Mesendoderm (in vitro differentiated cells): ENCODE measurements around the gene KCNQ1. TPM values are rescaled to one million over a fixed set of nuclear protein-coding genes. Genes with fewer than 3 reads are reported as not detected.

Experiments
- DNase-seq: peaks from one replicate; pipeline ENCODE4 v3.0.0; 2013
- H2AK5ac ChIP-seq: 2 replicates; pipeline ENCODE4 v1.6.1; 2013; ENCODE audit warnings: low read length, inconsistent platforms
- H2BK120ac ChIP-seq: 2 replicates; pipeline ENCODE4 v1.6.1; 2013; ENCODE audit warnings: low read depth, mild to moderate bottlenecking, low read length, moderate library complexity, mixed read lengths
- H2BK15ac ChIP-seq: replicated peaks from 2 replicates; pipeline ENCODE4 v1.6.1; 2013; ENCODE audit warnings: low read depth, mild to moderate bottlenecking, moderate library complexity
- H2BK5ac ChIP-seq: 2 replicates; pipeline ENCODE4 v1.6.1; 2013; ENCODE audit warnings: low read length, inconsistent platforms
- H3K18ac ChIP-seq: 2 replicates; pipeline ENCODE4 v1.6.1; 2013; ENCODE audit warnings: mild to moderate bottlenecking, low read length, mixed read lengths
- H3K23ac ChIP-seq: one replicate; pipeline ENCODE4 v1.6.1; 2013; ENCODE audit warnings: low read length
- H3K27ac ChIP-seq: 2 replicates; pipeline ENCODE4 v1.5.1; 2013; ENCODE audit warnings: low read depth, mild to moderate bottlenecking, inconsistent platforms, low read length, moderate library complexity
- H3K27me3 ChIP-seq: 2 replicates; pipeline ENCODE4 v1.6.1; 2013; ENCODE audit warnings: low read length, control low read depth, mild to moderate bottlenecking, inconsistent platforms; ENCODE audit not compliant: insufficient read depth, poor library complexity
- H3K36me3 ChIP-seq: 2 replicates; pipeline ENCODE4 v1.6.1; 2013; ENCODE audit warnings: low read length, inconsistent platforms; ENCODE audit not compliant: control insufficient read depth, insufficient read depth
- H3K4ac ChIP-seq: one replicate; pipeline ENCODE4 v1.6.1; 2013; ENCODE audit warnings: low read depth, mild to moderate bottlenecking, low read length, moderate library complexity
- H3K4me1 ChIP-seq: 2 replicates; pipeline ENCODE4 v1.6.1; 2013; ENCODE audit warnings: low read depth, low read length, inconsistent platforms; ENCODE audit not compliant: control insufficient read depth
- H3K4me2 ChIP-seq: 2 replicates; pipeline ENCODE4 v1.6.1; 2013; ENCODE audit warnings: low read length
- H3K4me3 ChIP-seq: 2 replicates; pipeline ENCODE4 v1.5.1; 2013; ENCODE audit warnings: mild to moderate bottlenecking, low read length
- H3K56ac ChIP-seq: one replicate; pipeline ENCODE4 v1.6.1; 2013; ENCODE audit warnings: low read length
- H3K79me1 ChIP-seq: 2 replicates; pipeline ENCODE4 v1.6.1; 2013; ENCODE audit warnings: low read length, inconsistent platforms
- H3K79me2 ChIP-seq: 2 replicates; pipeline ENCODE4 v1.6.1; 2013; ENCODE audit warnings: mild to moderate bottlenecking, low read length; ENCODE audit not compliant: control insufficient read depth, insufficient read depth
- H3K9ac ChIP-seq: 2 replicates; pipeline ENCODE4 v1.6.1; 2013; ENCODE audit warnings: low read length, inconsistent platforms
- H4K5ac ChIP-seq: one replicate; pipeline ENCODE4 v1.6.1; 2013; ENCODE audit warnings: low read length
- H4K8ac ChIP-seq: one replicate; pipeline ENCODE4 v1.6.1; 2013; ENCODE audit warnings: low read depth, mild to moderate bottlenecking, control low read depth, low read length, moderate library complexity
- WGBS: extraction: QIAGEN DNeasy Blood & Tissue Kit; methylation state at CpG from one replicate; pipeline ENCODE4 v1.1.7; 2013; ENCODE audit warnings: low lambda C conversion rate, missing lambda C conversion rate; ENCODE audit not compliant: insufficient coverage; ENCODE audit errors: extremely low coverage; 5-methylcytosine and 5-hydroxymethylcytosine counted together
- small RNA-seq: library from polyadenylated mRNA; stranded (forward); fragments of <200 nt; extraction: miRNeasy Mini kit (QIAGEN cat#:217004); gene quantifications from one replicate; pipeline ENCODE3, GENCODE V24; 2013; ENCODE audit not compliant: insufficient read depth

Gene KCNQ1

GRCh38 chr11:2898366-2899079 is 453.7 kb downstream of the KCNQ1 start:
- no CpG with 5 or more reads among the region's 12 CpGs for WGBS
- Histone ChIP-seq H3K4ac (no peak overlapping the region), H3K23ac (peak overlapping the region; percentile 24), H4K8ac (no peak overlapping the region), H2BK5ac (no peak overlapping the region), H2BK15ac (no peak overlapping the region), H3K79me2 (no peaks in the 10 kb centered on the region), H3K56ac (peak overlapping the region; percentile 3), H2AK5ac (no peak overlapping the region), H3K4me2 (no peak overlapping the region), H3K18ac (no peak overlapping the region), H3K27me3 (no peaks in the 10 kb centered on the region), H3K9ac (no peak overlapping the region), H3K27ac (no peak overlapping the region), H3K4me3 (no peak overlapping the region), H4K5ac (no peak overlapping the region), H3K4me1 (no peaks in the 10 kb centered on the region), H3K79me1 (no peaks in the 10 kb centered on the region), H2BK120ac (no peak overlapping the region), H3K36me3 (no peaks in the 10 kb centered on the region)
- peak; percentile 25 for DNase-seq

Small RNAs within 50 kb of the gene (small RNA-seq; reads per million reads assigned to genes)
- gene AC013791.1, result not detected
- gene COX6CP18, result not detected
- gene RF01947, result not detected
- not detected for gene RF01948
- not detected for gene RF01950
